Daoy (cell line): ENCODE data around the gene KCNK1. TPM values are rescaled to one million over a fixed set of nuclear protein-coding genes. Genes with fewer than 3 reads are reported as not detected.

Experiments
- DNase-seq: peaks from one replicate; pipeline ENCODE4 v3.0.0-alpha.2; 2015; ENCODE audit warnings: low read depth
- total RNA-seq: library from RNA; depleted of rRNA; stranded (reverse); fragments of >200 nt; shearing (Covaris generic); gene quantifications from 2 replicates; pipeline ENCODE4 v1.2.3, GENCODE V29; 2014; rRNA removed

KCNK1 gene
- total RNA-seq, result 12.7 and 19.3 TPM in 2 replicates

- DNase-seq, result peak; percentile 89
Observed at GRCh38 chr1:233613252-233614172, at the start of gene KCNK1. Gene KCNK1, plus strand, starts transcription at chr1:233614106. Its CDS starts 66 bp downstream, at chr1:233614172.

- no peak for DNase-seq
Observed at GRCh38 chr1:233565313-233565712, 48.6 kb upstream of the KCNK1 start.

- DNase-seq, result no peak
Observed at GRCh38 chr1:233566886-233567285, 47.0 kb upstream of the KCNK1 start.

GRCh38 chr1:233569636-233570035 is 44.3 kb upstream of the KCNK1 start:
- DNase-seq, result no peak

GRCh38 chr1:233570216-233570615 is 43.7 kb upstream of the KCNK1 start:
- no peak for DNase-seq

- no peak for DNase-seq
Observed at GRCh38 chr1:233570706-233571105, 43.2 kb upstream of the KCNK1 start.

GRCh38 chr1:233572896-233573295 is 41.0 kb upstream of the KCNK1 start:
- no peak for DNase-seq

GRCh38 chr1:233575450-233575849 is 38.5 kb upstream of the KCNK1 start:
- DNase-seq, result no peak

GRCh38 chr1:233582439-233582838 is 31.5 kb upstream of the KCNK1 start:
- DNase-seq, result no peak

- no peak for DNase-seq
Observed at GRCh38 chr1:233584376-233584775, 29.5 kb upstream of the KCNK1 start.

GRCh38 chr1:233584931-233585330 is 29.0 kb upstream of the KCNK1 start:
- DNase-seq, result no peak

GRCh38 chr1:233586301-233586700 is 27.6 kb upstream of the KCNK1 start:
- DNase-seq, result no peak

- no peak for DNase-seq
Observed at GRCh38 chr1:233587196-233587595, 26.7 kb upstream of the KCNK1 start.

GRCh38 chr1:233587958-233588799 is 25.7 kb upstream of the KCNK1 start:
- DNase-seq, result no peak

GRCh38 chr1:233597489-233597901 is 16.4 kb upstream of the KCNK1 start:
- no peak for DNase-seq

GRCh38 chr1:233598891-233599541 is 14.9 kb upstream of the KCNK1 start:
- no peak for DNase-seq

- DNase-seq, result no peak
Observed at GRCh38 chr1:233599542-233600073, 14.3 kb upstream of the KCNK1 start.

- DNase-seq, result no peak
Observed at GRCh38 chr1:233600488-233600887, 13.4 kb upstream of the KCNK1 start.

- DNase-seq, result no peak
Observed at GRCh38 chr1:233603478-233603877, 10.4 kb upstream of the KCNK1 start.

GRCh38 chr1:233605205-233605604 is 8.7 kb upstream of the KCNK1 start:
- DNase-seq, result no peak

- DNase-seq, result no peak
Observed at GRCh38 chr1:233606813-233607212, 7.1 kb upstream of the KCNK1 start.
